ENCODE data around the gene FTL.
"Not testable (repeated sequence)": the region's sequence is repeated elsewhere in the genome, so short reads cannot be mapped to it uniquely, and the experiment has no call there.

FTL gene

DNA sequence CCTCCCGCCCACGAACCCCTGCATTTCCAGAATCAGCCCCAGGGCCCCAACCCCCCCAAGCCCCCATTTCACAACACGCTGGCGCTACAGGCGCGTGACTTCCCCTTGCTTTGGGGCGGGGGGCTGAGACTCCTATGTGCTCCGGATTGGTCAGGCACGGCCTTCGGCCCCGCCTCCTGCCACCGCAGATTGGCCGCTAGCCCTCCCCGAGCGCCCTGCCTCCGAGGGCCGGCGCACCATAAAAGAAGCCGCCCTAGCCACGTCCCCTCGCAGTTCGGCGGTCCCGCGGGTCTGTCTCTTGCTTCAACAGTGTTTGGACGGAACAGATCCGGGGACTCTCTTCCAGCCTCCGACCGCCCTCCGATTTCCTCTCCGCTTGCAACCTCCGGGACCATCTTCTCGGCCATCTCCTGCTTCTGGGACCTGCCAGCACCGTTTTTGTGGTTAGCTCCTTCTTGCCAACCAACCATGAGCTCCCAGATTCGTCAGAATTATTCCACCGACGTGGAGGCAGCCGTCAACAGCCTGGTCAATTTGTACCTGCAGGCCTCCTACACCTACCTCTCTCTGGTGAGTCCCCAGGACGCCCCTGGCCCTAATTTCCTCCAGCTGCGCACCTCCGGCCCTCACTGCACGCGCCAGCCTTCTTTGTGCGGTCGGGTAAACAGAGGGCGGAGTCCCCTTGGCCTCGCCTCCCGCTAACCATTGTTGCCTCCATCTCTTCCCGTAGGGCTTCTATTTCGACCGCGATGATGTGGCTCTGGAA lies at the start of gene FTL:
Gene FTL (plus strand): TSS at position 270 of the 766 bp plus-strand sequence. CDS start 199 bp downstream, at position 469.
- peak; percentile 82 for DNase-seq

DNA sequence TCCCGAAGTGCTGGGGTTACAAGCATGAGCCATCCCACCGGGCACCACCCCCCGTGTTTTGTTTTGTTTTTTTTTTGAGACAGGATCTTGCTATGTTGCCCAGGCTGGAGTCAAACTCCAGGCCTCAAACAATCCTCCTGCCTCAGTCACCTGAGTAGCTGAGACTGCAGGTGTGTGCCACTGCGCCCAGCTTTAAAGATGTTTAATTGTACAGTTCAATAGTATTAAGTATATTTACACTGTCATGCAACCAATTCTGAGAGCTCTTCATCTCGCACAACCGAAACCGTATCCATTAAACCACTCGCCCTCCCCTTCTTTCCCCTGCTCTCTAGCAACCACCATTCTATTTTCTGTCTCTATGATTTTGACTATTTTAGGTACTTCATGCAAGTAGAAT lies 49.4 kb upstream of the FTL start:
- no peak for DNase-seq

DNA sequence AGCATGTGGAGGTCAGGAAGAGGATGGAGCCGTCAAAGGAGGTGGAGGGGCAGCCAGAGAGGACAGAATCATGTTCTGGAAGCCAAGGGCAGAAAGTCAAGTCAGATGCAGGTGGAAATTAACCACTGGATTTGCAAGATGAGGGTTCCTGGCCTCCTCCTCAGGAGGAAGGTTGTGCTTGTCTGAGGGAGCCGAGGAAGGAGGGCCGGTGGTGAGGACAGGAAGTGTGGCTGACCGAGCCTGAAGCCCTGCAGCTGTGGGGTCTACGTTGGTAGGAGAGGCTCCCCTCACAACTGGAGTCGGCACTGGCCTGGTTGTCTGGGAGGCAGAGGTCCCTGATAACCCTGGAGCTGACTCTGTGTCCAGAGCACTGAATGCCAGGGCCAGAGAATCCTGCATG lies 47.0 kb upstream of the FTL start:
- no peak for DNase-seq

DNA sequence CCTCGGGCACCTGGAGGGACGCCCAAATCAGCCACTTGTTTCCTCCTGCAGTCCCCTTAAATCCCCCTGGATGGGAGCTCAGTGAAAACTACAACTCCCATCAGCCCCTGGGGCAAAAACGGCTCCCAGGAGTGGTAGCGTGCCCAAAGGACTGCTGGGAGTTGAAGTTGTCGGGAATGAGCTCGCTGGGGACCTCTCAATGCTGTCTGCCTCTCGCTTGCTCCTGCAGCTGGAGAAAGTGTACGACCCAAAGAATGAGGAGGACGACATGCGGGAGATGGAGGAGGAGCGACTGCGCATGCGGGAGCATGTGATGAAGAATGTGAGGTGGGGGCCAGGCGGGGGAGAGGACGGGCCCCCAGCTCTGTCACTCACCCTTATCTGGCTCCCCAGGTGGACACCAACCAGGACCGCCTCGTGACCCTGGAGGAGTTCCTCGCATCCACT lies 46.3 kb upstream of the FTL start:
- no peak for DNase-seq

DNA sequence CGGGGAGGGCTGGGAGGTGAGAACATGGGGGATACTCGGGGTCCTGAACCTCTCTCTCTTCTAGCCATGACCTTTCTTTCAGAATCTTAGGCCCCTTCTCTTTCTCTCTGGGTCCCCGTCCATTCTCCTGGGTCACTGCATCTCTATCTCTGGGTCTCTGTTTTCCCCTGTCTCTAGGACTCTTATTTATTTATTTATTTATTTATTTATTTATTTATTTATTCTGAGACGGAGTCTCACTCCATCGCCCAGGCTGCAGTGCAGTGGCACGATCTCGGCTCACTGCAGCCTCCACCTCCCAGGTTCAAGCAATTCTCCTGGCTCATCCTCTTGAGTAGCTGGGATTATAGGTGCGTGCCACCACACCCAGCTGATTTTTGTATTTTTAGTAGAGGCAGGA lies 45.8 kb upstream of the FTL start:
- not testable (repeated sequence) for DNase-seq

DNA sequence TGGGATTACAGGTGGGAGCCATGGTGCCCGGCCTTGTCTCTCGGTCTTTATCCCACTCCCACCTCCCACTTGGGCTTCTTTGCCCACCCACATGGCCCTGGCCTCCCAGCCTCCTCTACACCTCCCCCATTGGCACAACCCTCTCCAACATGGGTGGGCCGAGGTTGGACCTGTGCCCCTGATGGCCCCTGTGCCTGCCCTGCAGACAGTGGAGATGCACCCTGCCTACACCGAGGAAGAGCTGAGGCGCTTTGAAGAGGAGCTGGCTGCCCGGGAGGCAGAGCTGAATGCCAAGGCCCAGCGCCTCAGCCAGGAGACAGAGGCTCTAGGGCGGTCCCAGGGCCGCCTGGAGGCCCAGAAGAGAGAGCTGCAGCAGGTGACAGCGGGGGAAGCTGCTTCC lies 44.2 kb upstream of the FTL start:
- no peak for DNase-seq

- no peak for DNase-seq
These were observed 43.2 kb upstream of the FTL start for GRCh38 chr19:48921721-48922500.

GRCh38 chr19:48922548-48923490 lies 42.3 kb upstream of the FTL start:
- no peak for DNase-seq

GRCh38 chr19:48925240-48925843 lies 39.8 kb upstream of the FTL start:
- DNase-seq = no peak

- not testable (repeated sequence) for DNase-seq
These were observed 39.2 kb upstream of the FTL start for GRCh38 chr19:48925890-48926289.

DNA sequence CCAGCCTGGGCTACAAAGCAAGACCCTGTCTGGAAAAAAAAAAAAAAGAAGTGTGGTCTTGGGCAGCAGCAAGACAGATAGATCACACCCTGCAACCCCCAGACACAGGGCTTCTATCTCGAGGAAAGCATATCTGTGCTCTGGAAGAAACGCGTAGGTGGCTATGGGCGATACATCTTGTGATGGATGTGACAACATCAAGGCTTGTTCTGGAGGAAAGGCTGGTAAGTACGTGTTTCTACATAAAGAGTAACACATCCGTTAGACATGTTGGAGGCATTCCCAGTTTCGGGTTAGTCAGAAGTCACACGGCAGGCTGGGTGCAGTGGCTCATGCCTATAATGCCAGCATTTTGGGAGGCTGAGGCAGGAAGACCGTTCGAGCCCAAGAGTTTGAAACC lies 38.2 kb upstream of the FTL start:
- no peak for DNase-seq

DNA sequence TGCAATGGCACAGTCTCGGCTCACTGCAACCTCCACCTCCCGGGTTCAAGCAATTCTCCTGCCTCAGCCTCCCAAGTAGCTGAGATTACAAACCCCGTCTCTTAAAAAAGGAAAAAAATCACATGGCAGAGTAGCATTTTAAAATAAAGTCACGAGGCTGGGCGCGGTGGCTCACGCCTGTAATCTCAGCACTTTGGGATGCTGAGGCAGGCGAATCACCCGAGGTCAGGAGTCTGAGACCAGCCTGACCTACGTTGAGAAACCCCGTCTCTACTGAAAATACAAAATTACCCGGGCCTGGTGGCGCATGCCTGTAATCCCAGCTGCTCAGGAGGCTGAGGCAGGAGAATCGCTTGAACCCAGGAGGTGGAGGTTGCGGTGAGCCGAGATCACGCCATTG lies 37.4 kb upstream of the FTL start:
- not testable (repeated sequence) for DNase-seq

DNA sequence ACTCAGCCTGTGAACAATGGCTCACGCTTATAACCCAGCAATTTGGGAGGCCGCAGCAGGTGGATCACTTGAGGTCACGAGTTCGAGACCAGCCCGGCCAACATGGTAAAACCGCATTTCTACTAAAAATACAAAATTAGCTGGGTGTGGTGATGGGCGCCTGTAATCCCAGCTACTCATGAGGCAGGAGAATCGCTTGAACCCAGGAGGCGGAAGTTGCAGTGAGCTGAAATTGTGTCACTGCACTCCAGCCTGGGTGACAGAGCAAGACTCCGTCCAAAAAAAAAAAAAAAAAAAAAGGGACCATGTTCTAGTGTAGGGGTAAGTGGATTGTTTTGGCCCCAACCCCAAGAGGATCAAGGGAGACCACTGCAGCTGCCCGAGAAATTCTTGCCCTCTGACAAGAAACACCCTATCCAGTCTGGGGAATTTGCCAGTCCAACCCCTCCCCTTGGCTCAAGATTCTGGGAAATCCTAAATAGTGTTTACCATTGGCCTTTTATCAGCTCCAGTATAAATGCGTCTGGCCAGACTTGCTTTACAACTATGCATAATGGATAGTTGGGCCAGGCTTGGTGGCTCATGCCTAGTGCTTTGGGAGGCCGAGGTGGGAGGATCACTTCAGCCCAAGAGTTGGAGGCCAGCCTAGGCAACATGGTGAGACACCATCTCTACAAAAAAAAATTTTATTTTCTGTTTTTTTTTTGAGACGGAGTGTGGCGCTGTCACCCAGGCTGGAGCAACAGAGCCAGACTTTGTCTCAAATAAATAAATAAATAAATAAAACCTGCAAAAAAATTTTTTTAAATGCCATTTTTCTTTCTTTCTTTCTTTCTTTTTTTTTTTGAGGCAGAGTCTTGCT lies 36.7 kb upstream of the FTL start:
- no peak for DNase-seq

GRCh38 chr19:48933382-48933932 lies 31.7 kb upstream of the FTL start, which contains the start of gene DHDH:
Gene DHDH, plus strand, starts transcription at chr19:48933699. Its CDS starts 23 bp downstream, at chr19:48933722.
- DNase-seq = peak; percentile 86

- DNase-seq = no peak
These were observed 30.3 kb upstream of the FTL start for GRCh38 chr19:48934837-48935236.

DNA sequence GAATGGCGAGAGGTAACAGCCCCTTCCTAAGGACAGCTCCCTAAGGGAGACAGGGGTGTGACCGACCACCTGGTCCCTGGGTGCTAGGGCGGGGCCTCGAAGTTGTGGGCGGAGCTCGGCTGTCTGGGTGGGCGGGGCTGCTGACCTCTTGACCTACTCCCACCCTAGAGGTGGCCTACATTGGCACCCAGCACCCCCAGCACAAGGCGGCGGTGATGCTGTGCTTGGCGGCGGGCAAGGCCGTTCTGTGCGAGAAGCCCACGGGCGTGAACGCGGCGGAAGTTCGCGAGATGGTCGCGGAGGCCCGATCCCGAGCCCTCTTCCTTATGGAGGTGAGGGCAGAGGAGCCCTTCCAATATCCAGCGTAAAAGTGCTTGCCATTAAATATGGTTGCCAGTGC lies 29.2 kb upstream of the FTL start:
- DNase-seq = no peak

- DNase-seq = no peak
These were observed 26.9 kb upstream of the FTL start for GRCh38 chr19:48938256-48938655.

- DNase-seq = no peak
These were observed 24.2 kb upstream of the FTL start for GRCh38 chr19:48940902-48941301.

DNA sequence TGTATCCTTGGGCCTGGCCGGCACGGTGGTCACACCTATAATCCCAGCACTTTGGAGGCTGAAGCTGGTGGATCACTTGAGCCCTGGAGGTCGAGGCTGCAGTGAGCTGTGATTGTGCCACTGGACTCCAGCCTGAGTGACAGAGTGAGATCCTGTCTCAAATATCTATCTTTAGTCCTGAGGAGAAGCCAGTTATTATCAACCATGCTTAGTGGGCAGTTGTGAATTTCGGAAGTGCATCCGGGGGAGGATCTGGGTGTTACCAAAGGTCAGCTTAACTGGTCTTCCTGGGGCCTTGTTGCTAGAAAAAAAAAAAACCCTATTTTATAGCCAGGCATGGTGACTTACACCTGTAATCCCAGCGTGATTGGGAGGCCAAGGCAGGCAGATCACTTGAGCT lies 22.0 kb upstream of the FTL start:
- DNase-seq = no peak

GRCh38 chr19:48945415-48945814 lies 19.7 kb upstream of the FTL start:
- DNase-seq = no peak

DNA sequence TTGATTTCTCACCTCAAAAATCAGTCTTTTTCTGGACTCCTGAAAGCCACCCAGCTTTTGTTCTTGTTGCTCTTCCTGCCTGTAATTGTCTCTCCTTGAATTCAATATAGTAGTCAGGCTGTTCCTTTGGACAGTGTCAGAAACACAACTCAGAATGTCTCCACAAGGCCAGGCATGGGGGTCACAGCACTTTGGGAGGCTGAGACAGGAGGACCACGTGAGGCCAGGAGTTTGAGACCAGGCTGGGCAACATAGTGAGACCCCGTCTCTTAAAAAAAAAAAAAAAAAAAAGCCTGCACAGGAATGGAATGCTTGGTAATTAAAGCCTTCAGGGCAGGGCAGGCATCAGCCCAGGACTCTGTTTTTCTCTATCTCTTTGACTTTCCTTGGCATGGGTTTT lies 19.3 kb upstream of the FTL start:
- no peak for DNase-seq

Data from NCI-H1048 (cell line).